Gastrocnemius medialis (tissue), 4 donors: ENCODE measurements around the gene LYRM9. TPM values are rescaled to one million over a fixed set of nuclear protein-coding genes. Genes with fewer than 3 reads are reported as not detected.

Experiments
- ATAC-seq, 2 donors: fragments of 150-250 bp; one replicate each; pipeline ENCODE4 v1.9.1; 2016
- DNase-seq, 2 donors: peaks; one replicate each; pipeline ENCODE4 v3.0.0-alpha.2; 2019
- H3K27ac ChIP-seq, 4 donors: fragments of 200-600 bp; sonication (generic); 1 replicate in 1 of 4; 2 replicates in 3 of 4; pipeline ENCODE4 v1.5.1; 2016 to 2018; ENCODE audit warnings: mild to moderate bottlenecking in 2 of 4, moderate library complexity in 1 of 4
- H3K27me3 ChIP-seq, 3 donors: fragments of 200-600 bp; sonication (generic) in 2 of 3; 1 replicate in 1 of 3; 2 replicates in 2 of 3; pipeline versions ENCODE4 v1.5.1 to v1.6.0; 2016 to 2019; ENCODE audit warnings: mild to moderate bottlenecking in 1 of 3, moderate library complexity in 1 of 3
- H3K36me3 ChIP-seq, 2 donors: fragments of 200-600 bp; sonication (generic) in 1 of 2; one replicate each; pipeline ENCODE4 v1.5.1; 2017 to 2018
- H3K4me1 ChIP-seq, 2 donors: fragments of 200-600 bp; sonication (generic) in 1 of 2; one replicate each; pipeline ENCODE4 v1.5.1; 2016 to 2017; ENCODE audit warnings: mild to moderate bottlenecking in 2 of 2
- H3K4me3 ChIP-seq, 4 donors: fragments of 200-600 bp; sonication (generic) in 3 of 4; 1 replicate in 1 of 4; 2 replicates in 3 of 4; pipeline ENCODE4 v1.5.1; 2016 to 2019; ENCODE audit warnings: mild to moderate bottlenecking in 2 of 4
- H3K9me3 ChIP-seq, 3 donors: fragments of 200-600 bp; sonication (generic) in 2 of 3; 1 replicate in 1 of 3; 2 replicates in 2 of 3; pipeline ENCODE4 v1.5.1; 2016 to 2019
- CTCF ChIP-seq, 5 experiments: fragments of 450-650 bp in 3 of 5; fragments of 200-600 bp in 2 of 5; sonication (generic) in 2 of 5; IDR thresholded peaks in 4 of 5; conservative IDR thresholded peaks in 1 of 5; 1 replicate in 4 of 5; 2 replicates in 1 of 5; pipeline ENCODE4 v1.5.1; 2016 to 2019; ENCODE audit warnings: antibody characterized with exemption in 5 of 5, mild to moderate bottlenecking in 3 of 5, moderate library complexity in 3 of 5
- POLR2A ChIP-seq, 2 donors: fragments of 450-650 bp; IDR thresholded peaks; one replicate each; pipeline ENCODE4 v1.6.1; 2017; ENCODE audit warnings: antibody characterized with exemption in 2 of 2, mild to moderate bottlenecking in 2 of 2, moderate library complexity in 2 of 2
- in situ Hi-C, 4 donors: fragments of 200-750 bp; cut with MboI; loops; one replicate each; pipeline versions ENCODE4 v1.15.0 to v1.8.0; 2017; ENCODE audit warnings: low sequenced_read_pairs in 4 of 4
- intact Hi-C: fragments of 100-400 bp; cut with DNase I; formaldehyde crosslinking; loops from one replicate; pipeline ENCODE4 v1.15.1; 2023; ENCODE audit warnings: low total_unique reads
- total RNA-seq, 4 donors: library from RNA; depleted of rRNA; stranded (reverse); fragments of >200 nt; gene quantifications; one replicate each; pipeline versions ENCODE4 v1.1.0 to v1.2.3, GENCODE V29; 2016

Gene LYRM9
- total RNA-seq, 4 donors from 2014 or later: 5.9 to 37.2 (median 9.6) TPM

DNA sequence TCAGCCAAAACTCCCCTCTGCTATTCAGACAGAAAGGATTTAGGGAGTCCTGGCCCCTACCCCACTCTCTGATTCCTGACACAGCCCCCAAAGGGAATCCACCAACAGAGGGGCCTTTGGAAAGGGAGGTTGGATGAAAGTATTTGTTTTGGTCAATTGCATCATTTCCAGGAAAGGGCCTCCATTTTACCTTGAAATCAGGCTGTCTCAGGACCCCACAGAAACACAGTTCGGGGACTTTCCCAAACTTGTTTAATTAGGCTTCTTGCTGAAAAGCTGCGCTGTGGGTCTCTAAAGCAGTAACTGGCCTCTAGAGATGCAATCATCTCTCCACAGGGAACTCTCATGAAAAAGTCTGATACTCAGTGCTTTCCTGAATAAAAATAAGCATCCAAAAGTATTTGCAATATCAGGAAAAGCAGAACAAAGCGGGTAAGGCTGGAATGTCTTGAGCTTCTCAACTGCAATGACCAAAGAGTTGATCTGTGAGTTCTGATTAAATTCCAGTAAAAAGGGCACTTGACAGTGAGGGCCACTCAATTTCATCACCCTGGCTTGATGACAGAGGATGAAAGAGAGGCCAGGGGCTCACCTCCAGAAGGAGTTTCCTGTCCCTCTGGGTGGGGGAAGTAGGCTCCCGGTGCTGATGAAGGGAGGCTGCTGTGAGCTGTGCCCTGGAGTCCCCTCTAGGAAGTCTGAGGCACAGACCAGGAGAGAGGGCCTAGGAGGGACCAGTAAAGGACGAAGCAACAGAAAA, 36.3 kb downstream of the LYRM9 start:
- in situ Hi-C loops: no loop called here
- Histone ChIP-seq H3K36me3 (no peaks in the 10 kb centered on the region), H3K9me3 (no peaks in the 10 kb centered on the region), H3K4me1 (no peaks in the 10 kb centered on the region), H3K27ac (no peak overlapping the region), H3K27me3 (no peaks in the 10 kb centered on the region), H3K4me3 (no peak overlapping the region)
- TF ChIP-seq CTCF (IDR thresholded peaks at IDR 0.05 in 4 of 5, conservative IDR thresholded peaks at IDR 0.05 in 1 of 5) (no peak), POLR2A (IDR thresholded peaks at IDR 0.05) (no peak)
- ATAC-seq (no peak), DNase-seq (no peak)
- intact Hi-C loops: no loop called here

GRCh38 chr17:27855454-27855853, 37.7 kb downstream of the LYRM9 start:
- Histone ChIP-seq H3K27ac (no peak overlapping the region), H3K4me1 (no peaks in the 10 kb centered on the region), H3K4me3 (no peak overlapping the region), H3K9me3 (no peaks in the 10 kb centered on the region), H3K27me3 (no peaks in the 10 kb centered on the region), H3K36me3 (no peaks in the 10 kb centered on the region)
- DNase-seq (no peak), ATAC-seq (no peak)
- intact Hi-C loops: no loop called here
- TF ChIP-seq POLR2A (IDR thresholded peaks at IDR 0.05): no peak
- TF ChIP-seq CTCF (IDR thresholded peaks at IDR 0.05 in 4 of 5, conservative IDR thresholded peaks at IDR 0.05 in 1 of 5): no peak
- in situ Hi-C loops: no loop called here

DNA sequence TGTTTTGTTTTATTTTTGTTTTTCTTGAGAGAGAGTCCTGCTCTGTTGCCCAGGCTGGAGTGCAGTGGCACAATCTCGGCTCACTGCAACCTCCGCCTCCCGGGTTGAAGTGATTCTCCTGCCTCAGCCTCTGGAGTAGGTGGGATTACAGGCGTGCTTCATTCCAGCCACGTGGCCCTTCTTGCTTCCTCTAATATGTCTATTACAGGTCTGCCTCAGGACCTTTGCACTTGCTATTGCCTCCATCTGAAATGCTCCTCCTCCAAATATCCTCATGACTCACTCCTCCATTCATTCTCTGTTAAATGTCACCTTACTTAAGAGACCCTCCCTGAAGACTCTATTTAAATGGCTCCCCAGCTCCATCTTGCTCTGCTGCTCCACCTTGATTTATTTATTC, 39.0 kb downstream of the LYRM9 start:
- TF ChIP-seq CTCF (IDR thresholded peaks at IDR 0.05 in 4 of 5, conservative IDR thresholded peaks at IDR 0.05 in 1 of 5): no peak
- TF ChIP-seq POLR2A (IDR thresholded peaks at IDR 0.05): no peak
- no peak for DNase-seq
- Histone ChIP-seq H3K36me3 (no peaks in the 10 kb centered on the region), H3K27me3 (no peaks in the 10 kb centered on the region), H3K9me3 (no peaks in the 10 kb centered on the region), H3K27ac (no peak overlapping the region), H3K4me1 (no peaks in the 10 kb centered on the region), H3K4me3 (no peak overlapping the region)
- intact Hi-C loops (no loop called here), in situ Hi-C loops (no loop called here)
- no peak for ATAC-seq

GRCh38 chr17:27853091-27853490, 40.1 kb downstream of the LYRM9 start:
- H3K9me3 ChIP-seq: no peaks in the 10 kb centered on the region
- no peaks in the 10 kb centered on the region for H3K27me3 ChIP-seq
- DNase-seq (no peak), ATAC-seq (no peak)
- H3K4me3 ChIP-seq: no peak overlapping the region
- intact Hi-C loops (no loop called here), in situ Hi-C loops (no loop called here)
- H3K4me1 ChIP-seq: no peaks in the 10 kb centered on the region
- no peaks in the 10 kb centered on the region for H3K36me3 ChIP-seq
- TF ChIP-seq POLR2A (IDR thresholded peaks at IDR 0.05) (no peak), CTCF (IDR thresholded peaks at IDR 0.05 in 4 of 5, conservative IDR thresholded peaks at IDR 0.05 in 1 of 5) (no peak)
- H3K27ac ChIP-seq: no peak overlapping the region
